Heart left ventricle (tissue), 16 donors: ENCODE data around the gene NASP. TPM values are rescaled to one million over a fixed set of nuclear protein-coding genes. Genes with fewer than 3 reads are reported as not detected.
A peak's percentile ranks its signal among the peaks of the same experiment; 100 is the strongest.

ENCODE experiments used
- ATAC-seq, 4 donors: fragments of 200-7000 bp; cut with Tn5 transposase; one replicate each; pipeline ENCODE4 v1.9.1; 2020 to 2022; ENCODE audit warnings: moderate library complexity in 4 of 4, mild to moderate bottlenecking in 3 of 4, moderate number of reproducible peaks in 1 of 4
- DNase-seq, 5 donors: peaks; one replicate each; pipeline ENCODE4 v3.0.0-alpha.2; 2020
- H3K27ac ChIP-seq, 12 donors: fragments of 200-600 bp; sonication (generic) in 4 of 12; one replicate each; pipeline versions ENCODE4 v1.5.0 to v1.8.0; 2016 to 2022; ENCODE audit warnings: mild to moderate bottlenecking in 2 of 12
- H3K27me3 ChIP-seq, 9 donors: fragments of 200-600 bp; sonication (generic) in 2 of 9; one replicate each; pipeline versions ENCODE4 v1.5.1 to v1.8.0; 2016 to 2022; ENCODE audit warnings: mild to moderate bottlenecking in 3 of 9
- H3K36me3 ChIP-seq, 9 donors: fragments of 200-600 bp; sonication (generic) in 2 of 9; one replicate each; pipeline versions ENCODE4 v1.5.0 to v1.8.0; 2018 to 2022; ENCODE audit warnings: mild to moderate bottlenecking in 2 of 9
- H3K4me1 ChIP-seq, 12 donors: fragments of 200-600 bp; sonication (generic) in 4 of 12; one replicate each; pipeline versions ENCODE4 v1.5.0 to v1.8.0; 2016 to 2022; ENCODE audit warnings: mild to moderate bottlenecking in 3 of 12
- H3K4me3 ChIP-seq, 12 donors: fragments of 200-600 bp; sonication (generic) in 4 of 12; one replicate each; pipeline versions ENCODE4 v1.5.0 to v1.8.0; 2017 to 2022; ENCODE audit warnings: mild to moderate bottlenecking in 9 of 12, moderate library complexity in 4 of 12
- H3K9me3 ChIP-seq, 12 donors: fragments of 200-600 bp; sonication (generic) in 4 of 12; one replicate each; pipeline versions ENCODE4 v1.5.0 to v1.8.0; 2016 to 2022; ENCODE audit warnings: mild to moderate bottlenecking in 1 of 12
- POLR2A ChIP-seq, 2 donors: fragments of 450-650 bp; IDR thresholded peaks; one replicate each; pipeline ENCODE4 v1.6.1; 2017; ENCODE audit warnings: antibody characterized with exemption in 2 of 2, mild to moderate bottlenecking in 2 of 2, moderate library complexity in 2 of 2
- WGBS, 4 donors: extraction: QIAGEN DNeasy Blood & Tissue Kit in 2 of 4; methylation state at CpG; one replicate each; pipeline versions ENCODE4 v1.1.5 to v1.1.7; 2013 to 2018; 5-methylcytosine and 5-hydroxymethylcytosine counted together
- intact Hi-C, 10 donors: fragments of 100-400 bp; cut with DNase I; formaldehyde crosslinking; loops; one replicate each; pipeline versions ENCODE4 v1.11.1 to v1.14.2; 2022
- polyA plus RNA-seq, 2 donors: library from polyadenylated mRNA; stranded (reverse); fragments of 200-250 nt; gene quantifications; one replicate each; pipeline ENCODE4 v1.2.3, GENCODE V29; 2013
- total RNA-seq, 9 donors: library from RNA; depleted of rRNA in 2 of 9; stranded (reverse); fragments of >200 nt in 2 of 9; fragmentation: NEBNext Ultra II Directional in 3 of 9; extraction: Animal tissue kit (Norgen Biotek cat#: 25700) in 3 of 9; gene quantifications; one replicate each; pipeline versions ENCODE4 v1.1.0 to v1.2.4, GENCODE V29; 2016 to 2023
- TF ChIP-seq, protein P1 (sequence below), 12 donors: fragments of 200-600 bp; sonication (generic) in 4 of 12; IDR thresholded peaks; one replicate each; pipeline versions ENCODE4 v1.5.0 to v1.8.0; 2018 to 2022; ENCODE audit warnings: antibody characterized with exemption in 12 of 12, mild to moderate bottlenecking in 5 of 12
- donor health status: ischemic (EF 13 %, LVEDD 7.1; RV severe dilation, severe dysfunction).
- donor health status: healthy with polysubstance abuse.
- donor health status: DM: no; HTN: yes; CAD: no.
- donor health status: DM: no; HTN: no; CAD: no.
- donor health status: ischemic (EF 25% LVEDD 6.9; RV normal size, moderate dysfunction).
- donor health status: ischemic (EF 25% LVEDD 5.7; RV mildly dilated, moderate dysfunction).
- donor health status: healthy.
- donor health status: DM: yes; HTN: yes; CAD: no.
- donor health status: ischemic (EF 35%, LVEDD 5.7; RV mildly dilated, moderate dysfunction).
- donor health status: nonischemic (EF 11% LVEDD 7.7; RV severe dilation, severe dysfunction).
- donor health status: DM: yes; HTN: yes; CAD: no.
- donor health status: PGD.
- donor health status: ischemic (EF 29% LVEDD 5.4; RV normal size, mild dysfunction).
- donor health status: nonischemic (EF 23%, LVEDD 6.1; RV moderate dilation, normal function).

The NASP gene
- total and polyA plus RNA-seq, 11 donors: 24.5 to 86.6 (median 33.9) TPM

DNA sequence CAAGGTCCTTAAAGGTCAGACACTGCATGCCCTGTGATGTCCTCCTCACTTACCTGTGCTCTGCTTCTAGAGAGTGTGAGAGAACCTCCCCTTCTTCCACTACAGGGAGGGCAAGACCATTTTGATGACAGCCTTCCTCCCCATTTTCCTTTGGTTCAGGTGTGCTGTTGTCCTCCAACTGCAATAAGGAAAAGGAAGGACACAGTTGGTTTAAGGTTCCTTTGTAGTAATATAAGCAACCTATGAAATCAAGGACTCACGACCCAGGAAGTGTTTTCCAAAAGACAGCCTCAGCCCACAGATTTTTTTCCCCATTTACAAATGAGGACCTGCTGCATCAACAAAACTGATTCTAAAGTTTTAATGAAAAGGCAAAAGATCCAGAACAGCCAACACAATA, 46.6 kb downstream of the NASP start:
- no peak for ATAC-seq
- Histone ChIP-seq H3K4me1 (peaks cover 0 to 10% (median 0%) of the 10 kb centered on the region in 12 donors), H3K27ac (no peak overlapping the region), H3K9me3 (no peaks in the 10 kb centered on the region), H3K27me3 (no peaks in the 10 kb centered on the region), H3K36me3 (peaks cover 0 to 100% (median 97%) of the 10 kb centered on the region in 9 donors), H3K4me3 (no peak overlapping the region)
- TF ChIP-seq, protein P1, sequence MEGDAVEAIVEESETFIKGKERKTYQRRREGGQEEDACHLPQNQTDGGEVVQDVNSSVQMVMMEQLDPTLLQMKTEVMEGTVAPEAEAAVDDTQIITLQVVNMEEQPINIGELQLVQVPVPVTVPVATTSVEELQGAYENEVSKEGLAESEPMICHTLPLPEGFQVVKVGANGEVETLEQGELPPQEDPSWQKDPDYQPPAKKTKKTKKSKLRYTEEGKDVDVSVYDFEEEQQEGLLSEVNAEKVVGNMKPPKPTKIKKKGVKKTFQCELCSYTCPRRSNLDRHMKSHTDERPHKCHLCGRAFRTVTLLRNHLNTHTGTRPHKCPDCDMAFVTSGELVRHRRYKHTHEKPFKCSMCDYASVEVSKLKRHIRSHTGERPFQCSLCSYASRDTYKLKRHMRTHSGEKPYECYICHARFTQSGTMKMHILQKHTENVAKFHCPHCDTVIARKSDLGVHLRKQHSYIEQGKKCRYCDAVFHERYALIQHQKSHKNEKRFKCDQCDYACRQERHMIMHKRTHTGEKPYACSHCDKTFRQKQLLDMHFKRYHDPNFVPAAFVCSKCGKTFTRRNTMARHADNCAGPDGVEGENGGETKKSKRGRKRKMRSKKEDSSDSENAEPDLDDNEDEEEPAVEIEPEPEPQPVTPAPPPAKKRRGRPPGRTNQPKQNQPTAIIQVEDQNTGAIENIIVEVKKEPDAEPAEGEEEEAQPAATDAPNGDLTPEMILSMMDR (IDR thresholded peaks at IDR 0.05): no peak
- no peak for TF ChIP-seq POLR2A (IDR thresholded peaks at IDR 0.05)
- DNase-seq: no peak
- intact Hi-C loops: no loop called here
- WGBS, 4 donors: 81 to 100% (median 88%) methylated on average over 1 of the region's 1 CpG

DNA sequence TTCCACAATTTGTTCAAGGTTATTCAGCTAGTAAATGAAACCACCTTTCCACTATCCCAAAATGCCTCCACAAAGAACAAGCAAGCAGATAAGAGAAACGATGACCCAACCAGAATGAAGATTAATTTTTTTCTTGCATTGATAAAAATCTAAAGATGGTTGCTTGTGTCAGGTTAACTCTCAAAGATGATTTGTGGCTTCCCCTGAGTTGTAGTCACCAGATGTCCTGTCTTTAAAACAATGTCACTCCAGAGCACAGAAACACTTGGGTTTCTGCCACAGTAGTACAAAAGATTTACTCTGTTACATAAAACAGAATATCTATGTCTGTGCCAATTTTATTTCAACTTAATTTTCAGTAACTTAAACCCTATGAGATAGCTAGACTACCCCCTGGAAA, 51.4 kb downstream of the NASP start:
- intact Hi-C loops: no loop called here
- H3K36me3 ChIP-seq: peaks cover 0 to 100% (median 98%) of the 10 kb centered on the region in 9 donors

DNA sequence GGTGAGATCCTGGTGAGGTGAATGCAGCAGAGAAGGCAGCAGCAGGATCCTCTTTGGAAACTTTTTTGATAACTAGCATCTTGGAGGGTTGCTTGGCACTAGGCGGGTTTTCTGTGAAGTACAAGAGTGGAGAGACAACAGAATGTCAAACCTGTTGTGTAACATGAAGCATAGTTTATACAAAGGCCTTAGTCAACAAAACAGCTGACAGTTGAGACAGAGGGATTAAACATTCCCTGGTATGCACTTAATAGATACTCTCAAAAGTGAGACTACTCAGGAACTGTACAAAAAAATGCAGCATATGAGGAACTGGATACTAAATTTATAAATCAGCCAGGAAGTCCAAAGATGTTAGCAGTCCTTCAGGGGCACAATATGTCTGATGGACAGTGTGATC, 56.5 kb downstream of the NASP start:
- no peak overlapping the region for H3K27ac ChIP-seq
- WGBS, 4 donors: 95 to 100% (median 96%) methylated on average over 1 of the region's 1 CpG
- no peaks in the 10 kb centered on the region for H3K9me3 ChIP-seq
- intact Hi-C loops: no loop called here
- no peaks in the 10 kb centered on the region for H3K27me3 ChIP-seq
- ATAC-seq: no peak
- H3K4me3 ChIP-seq: no peak overlapping the region
- H3K4me1 ChIP-seq: peaks cover 0 to 11% (median 2%) of the 10 kb centered on the region in 12 donors
- DNase-seq: no peak
- TF ChIP-seq POLR2A (IDR thresholded peaks at IDR 0.05): no peak
- TF ChIP-seq, protein P1 (IDR thresholded peaks at IDR 0.05): no peak
- peaks cover 0 to 96% (median 85%) of the 10 kb centered on the region in 9 donors for H3K36me3 ChIP-seq

More for the DNA sequence above, 51.4 kb downstream of the NASP start:
- peak overlapping the region in 2 of 12 donors; percentile 12 to 22 for H3K27ac ChIP-seq
- peaks cover 0 to 14% (median 0%) of the 10 kb centered on the region in 12 donors for H3K4me1 ChIP-seq
- TF ChIP-seq POLR2A (IDR thresholded peaks at IDR 0.05): no peak
- TF ChIP-seq, protein P1 (IDR thresholded peaks at IDR 0.05): no peak
- DNase-seq (no peak), ATAC-seq (no peak)
- H3K27me3 ChIP-seq: no peaks in the 10 kb centered on the region
- no peak overlapping the region for H3K4me3 ChIP-seq
- H3K9me3 ChIP-seq: no peaks in the 10 kb centered on the region
- WGBS, 4 donors: 20 to 30% (median 26%) methylated on average over 1 of the region's 1 CpG

DNA sequence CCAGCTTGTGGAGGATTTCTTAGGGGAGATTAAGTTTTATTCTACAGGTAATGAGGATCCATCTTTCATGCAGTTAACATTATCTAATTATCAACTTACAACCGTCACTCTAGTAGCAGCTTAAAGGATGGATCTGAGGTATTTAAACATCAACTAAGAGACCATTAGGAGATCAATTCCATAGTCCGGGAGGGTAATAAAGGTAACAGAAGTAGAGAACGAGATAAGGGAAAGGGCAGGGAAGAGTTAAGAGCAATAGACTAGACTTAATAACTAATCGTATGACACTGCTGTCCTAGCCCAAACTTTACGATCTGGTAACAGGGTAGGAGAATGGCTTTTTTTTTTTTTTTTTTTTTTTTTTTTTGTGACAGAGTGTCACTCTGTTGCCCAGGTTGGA, 59.5 kb downstream of the NASP start:
- Histone ChIP-seq H3K36me3 (peaks cover 0 to 87% (median 65%) of the 10 kb centered on the region in 9 donors), H3K27ac (no peak overlapping the region)

More for the DNA sequence above, 59.5 kb downstream of the NASP start:
- ATAC-seq: no peak
- peaks cover 0 to 26% (median 11%) of the 10 kb centered on the region in 12 donors for H3K4me1 ChIP-seq
- no peaks in the 10 kb centered on the region for H3K27me3 ChIP-seq
- intact Hi-C loops: no loop called here
- no peak for DNase-seq
- TF ChIP-seq POLR2A (IDR thresholded peaks at IDR 0.05): no peak
- TF ChIP-seq, protein P1 (IDR thresholded peaks at IDR 0.05): no peak
- no peaks in the 10 kb centered on the region for H3K9me3 ChIP-seq
- WGBS, 4 donors: 73 to 87% (median 75%) methylated on average over 5 of the region's 5 CpGs
- H3K4me3 ChIP-seq: no peak overlapping the region
